GM19035 (cell line): ENCODE data around the gene LYST.
"Not testable (repeated sequence)": the region's sequence is repeated elsewhere in the genome, so short reads cannot be mapped to it uniquely, and the experiment has no call there.

Experiments
- ATAC-seq: cut with Tn5 transposase; IDR thresholded peaks from one replicate; pipeline ENCODE4 v1.9.1; 2021; ENCODE audit not compliant: unreplicated experiment

LYST gene

GRCh38 chr1:235766794-235767285 lies 99.9 kb downstream of the LYST start:
- ATAC-seq: no peak

GRCh38 chr1:235763962-235764361 lies 102.7 kb downstream of the LYST start:
- ATAC-seq: no peak

- ATAC-seq: no peak
Measured at GRCh38 chr1:235759336-235759735, 107.4 kb downstream of the LYST start.

- no peak for ATAC-seq
Measured at GRCh38 chr1:235758931-235759330, 107.8 kb downstream of the LYST start.

DNA sequence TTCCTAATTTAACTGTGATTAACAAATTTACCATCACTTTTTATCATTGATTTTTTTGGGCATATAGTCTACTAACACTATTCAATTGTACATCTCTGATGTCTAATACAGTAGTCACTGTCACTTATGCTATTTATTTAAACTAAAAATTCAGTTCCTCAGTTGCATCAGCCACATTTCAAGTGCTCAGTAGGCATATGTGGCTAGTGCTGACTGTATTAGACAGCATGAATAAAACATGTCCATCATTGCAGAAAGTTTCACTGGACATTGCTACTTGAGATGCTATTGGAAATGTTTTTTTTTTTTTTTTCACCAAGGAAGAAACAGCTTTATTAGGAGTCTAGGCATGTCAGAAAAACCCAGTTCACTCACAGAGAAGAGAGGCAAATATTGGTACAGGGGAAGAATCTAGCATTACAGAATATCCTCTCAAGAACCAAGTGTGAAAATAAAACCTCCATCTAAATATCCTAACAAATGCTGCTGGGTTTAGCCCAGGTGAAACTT lies 109.1 kb downstream of the LYST start:
- no peak for ATAC-seq

DNA sequence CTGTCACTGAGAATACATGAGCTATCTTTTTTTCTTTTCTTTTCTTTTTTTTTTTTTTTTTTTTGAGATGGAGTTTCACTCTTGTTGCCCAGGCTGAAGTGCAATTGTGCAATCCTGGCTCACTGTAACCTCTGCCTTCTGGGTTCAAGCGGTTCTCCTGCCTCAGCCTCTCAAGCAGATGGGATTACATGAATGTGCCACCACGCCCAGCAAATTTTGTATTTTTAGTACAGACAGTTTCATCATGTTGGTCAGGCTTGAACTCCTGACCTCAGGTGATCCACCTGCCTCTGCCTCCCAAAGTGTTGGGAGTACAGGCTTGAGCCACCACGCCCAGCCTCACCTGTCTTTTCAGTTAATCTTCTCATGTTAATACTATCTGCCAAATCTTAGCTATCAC lies 112.5 kb downstream of the LYST start:
- not testable (repeated sequence) for ATAC-seq

DNA sequence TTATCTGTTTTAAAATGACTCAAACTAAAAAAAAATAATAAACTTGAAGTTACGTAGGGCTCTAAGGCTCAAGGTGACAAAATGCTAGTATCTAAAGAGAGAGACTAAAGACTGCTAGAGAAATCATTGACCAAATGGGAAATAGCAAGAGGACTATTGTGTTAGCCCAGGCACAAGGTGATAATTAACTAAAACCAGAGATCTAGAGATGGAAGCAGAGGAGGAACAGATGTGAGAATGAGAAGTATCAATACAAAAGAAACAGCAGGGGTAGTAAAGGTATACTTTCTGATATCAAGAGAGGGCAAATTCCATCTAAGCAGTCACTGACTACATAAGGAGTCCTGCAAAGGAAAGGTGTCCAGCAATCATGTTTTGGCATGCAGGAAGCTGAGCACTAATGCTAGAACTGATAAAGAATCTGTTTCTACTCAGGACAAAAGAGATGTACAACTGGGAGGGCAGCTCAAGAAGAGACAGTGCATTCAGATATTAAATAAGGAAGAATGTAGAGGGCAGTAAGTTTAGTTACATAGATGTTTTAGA lies 116.9 kb downstream of the LYST start:
- ATAC-seq: no peak

GRCh38 chr1:235748747-235749146 lies 118.0 kb downstream of the LYST start:
- no peak for ATAC-seq

GRCh38 chr1:235746245-235746644 lies 120.5 kb downstream of the LYST start:
- no peak for ATAC-seq

- no peak for ATAC-seq
Measured at GRCh38 chr1:235745503-235746136, 121.1 kb downstream of the LYST start.

DNA sequence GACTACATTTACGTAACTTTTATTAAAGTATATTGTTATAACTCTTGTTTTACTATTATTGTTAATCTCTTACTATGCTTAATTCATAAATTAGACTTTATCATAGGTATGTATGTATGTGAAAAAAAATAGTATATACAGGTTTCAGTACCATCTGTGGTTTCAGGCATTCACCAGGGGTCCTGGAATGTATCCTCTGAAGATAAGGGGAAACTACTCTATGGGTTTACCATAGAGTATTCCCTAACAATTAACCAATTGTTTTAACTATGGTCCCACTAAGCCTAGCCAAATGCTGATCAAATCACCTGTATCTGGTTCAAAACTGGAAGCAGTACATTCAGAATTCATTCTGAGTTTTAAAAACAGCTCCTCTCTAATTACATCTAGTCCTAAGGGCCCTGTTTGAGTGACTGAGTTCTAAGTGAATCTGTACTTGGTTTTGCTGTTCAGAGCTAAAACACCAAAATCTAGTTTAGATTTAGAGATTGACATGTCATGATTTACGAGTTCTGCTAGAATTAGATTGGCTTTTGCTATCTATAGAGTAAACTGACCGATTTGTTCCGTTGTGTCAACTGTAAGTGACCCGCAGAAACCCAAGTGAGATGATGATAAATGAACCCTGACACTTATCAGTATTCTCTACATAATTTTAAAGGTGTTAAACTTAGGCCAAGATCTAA lies 123.6 kb downstream of the LYST start:
- ATAC-seq: no peak

DNA sequence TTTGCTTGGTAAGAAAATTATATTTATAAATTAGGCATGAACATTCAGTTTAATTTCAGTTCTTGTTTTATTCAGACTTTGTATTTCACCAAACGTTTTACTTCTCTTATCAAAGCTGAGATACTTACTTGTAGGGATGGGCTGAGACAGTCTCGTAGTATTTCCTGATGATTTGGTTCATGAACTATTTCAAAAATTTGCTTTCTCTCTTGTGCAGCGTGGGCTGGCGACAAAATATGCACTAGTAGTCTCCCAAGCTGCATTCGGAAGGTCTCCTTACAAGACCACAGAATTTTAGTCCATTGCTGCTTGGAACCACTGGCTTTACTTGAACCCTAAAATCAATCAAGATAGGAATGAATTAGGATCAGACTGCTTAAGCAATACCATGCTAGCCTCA lies 125.4 kb downstream of the LYST start:
- no peak for ATAC-seq

DNA sequence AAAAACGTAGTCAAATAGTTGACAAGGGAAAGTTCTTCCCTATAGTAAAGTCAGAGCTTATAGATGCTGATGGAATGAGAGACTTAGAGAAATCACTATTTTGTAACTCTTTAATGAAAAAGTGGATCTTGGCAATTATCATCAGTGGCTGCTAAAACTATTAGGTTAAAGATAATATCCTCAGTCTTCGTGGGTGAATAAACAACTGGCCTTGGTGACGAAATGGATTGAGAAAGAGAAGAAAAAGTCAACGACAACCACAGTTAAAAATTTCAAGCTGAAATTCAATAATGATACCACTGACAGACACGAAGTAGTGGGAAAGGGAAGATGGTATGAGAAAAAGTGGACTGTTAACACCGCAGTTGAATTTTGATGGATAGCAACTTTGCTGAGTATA lies 127.1 kb downstream of the LYST start:
- ATAC-seq: no peak

- no peak for ATAC-seq
Measured at GRCh38 chr1:235739124-235739523, 127.6 kb downstream of the LYST start.

DNA sequence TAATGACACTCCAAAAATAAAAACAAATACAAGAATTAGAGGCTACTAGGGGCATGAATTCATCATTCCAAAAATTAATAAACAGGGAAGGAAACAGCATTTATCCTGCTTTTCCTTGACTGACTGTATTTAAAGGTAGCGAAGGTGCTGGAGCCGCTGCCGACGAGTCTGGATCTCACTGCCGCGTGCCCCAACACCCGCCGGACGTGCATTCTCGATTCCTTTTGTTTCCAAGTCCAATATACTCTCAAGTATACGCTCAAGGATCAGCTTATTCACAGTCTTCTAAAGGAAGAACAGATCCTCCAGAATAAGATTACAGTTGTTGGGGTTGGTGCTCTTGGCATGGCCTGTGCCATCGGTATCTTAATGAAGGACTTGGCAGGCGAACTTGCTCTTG lies 129.0 kb downstream of the LYST start:
- ATAC-seq: no peak

DNA sequence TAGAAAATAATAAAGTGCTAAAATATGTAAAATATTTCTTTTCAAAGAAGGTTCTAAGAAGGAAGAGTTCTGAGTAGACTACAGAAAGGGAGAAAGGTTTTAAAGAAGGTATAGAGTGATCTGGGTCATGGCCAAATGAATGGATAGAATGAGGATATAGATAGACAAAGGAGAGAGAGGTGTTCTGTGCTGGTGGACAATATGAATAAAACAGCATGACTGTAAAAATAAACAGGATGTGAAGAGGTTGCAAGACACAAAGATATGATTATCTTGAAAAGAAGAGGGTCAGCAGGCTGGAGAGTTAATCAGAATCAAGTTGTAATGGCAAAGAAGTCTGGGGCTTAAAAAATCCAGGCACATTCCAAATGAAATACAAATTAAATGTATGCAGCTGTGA lies 130.4 kb downstream of the LYST start:
- ATAC-seq: no peak

GRCh38 chr1:235735621-235736020 lies 131.1 kb downstream of the LYST start:
- ATAC-seq: no peak

DNA sequence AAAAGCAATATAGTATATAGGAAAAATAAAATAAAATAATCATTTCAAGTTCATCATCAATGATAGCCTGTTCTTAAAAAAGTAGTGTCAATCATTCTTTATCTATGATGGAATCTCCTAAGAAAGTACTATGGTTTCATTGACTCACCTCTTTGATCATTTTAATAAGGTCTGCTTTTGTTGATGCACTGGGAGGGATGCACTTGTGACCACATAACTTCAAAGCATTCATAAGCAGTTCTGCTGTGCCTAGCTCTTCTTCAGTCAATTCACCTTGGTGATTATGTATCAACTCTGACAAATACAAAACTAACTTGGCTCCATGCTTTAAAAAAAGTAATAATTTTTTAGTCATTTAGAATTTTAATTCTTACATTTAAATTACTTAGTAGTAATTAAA lies 132.4 kb downstream of the LYST start:
- no peak for ATAC-seq

- no peak for ATAC-seq
Measured at GRCh38 chr1:235730007-235730406, 136.7 kb downstream of the LYST start.

DNA sequence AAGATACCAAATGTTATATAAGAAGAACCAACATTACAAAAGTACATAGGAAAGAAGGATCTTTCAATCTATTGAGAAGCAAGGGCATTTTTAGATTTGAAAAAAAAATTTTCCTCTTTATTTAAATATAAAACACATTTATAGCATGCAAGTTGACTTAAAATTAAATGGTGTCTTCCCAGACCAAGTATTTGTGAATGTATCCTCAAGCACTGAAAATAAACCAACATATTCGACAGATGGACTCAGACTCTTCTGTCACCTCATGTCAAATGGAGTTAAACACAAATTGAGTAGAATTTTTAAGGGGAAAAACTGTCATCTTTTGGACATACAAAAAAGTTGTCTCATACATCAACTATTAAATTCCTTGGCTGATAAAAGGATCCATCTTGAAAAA lies 140.1 kb downstream of the LYST start:
- no peak for ATAC-seq

DNA sequence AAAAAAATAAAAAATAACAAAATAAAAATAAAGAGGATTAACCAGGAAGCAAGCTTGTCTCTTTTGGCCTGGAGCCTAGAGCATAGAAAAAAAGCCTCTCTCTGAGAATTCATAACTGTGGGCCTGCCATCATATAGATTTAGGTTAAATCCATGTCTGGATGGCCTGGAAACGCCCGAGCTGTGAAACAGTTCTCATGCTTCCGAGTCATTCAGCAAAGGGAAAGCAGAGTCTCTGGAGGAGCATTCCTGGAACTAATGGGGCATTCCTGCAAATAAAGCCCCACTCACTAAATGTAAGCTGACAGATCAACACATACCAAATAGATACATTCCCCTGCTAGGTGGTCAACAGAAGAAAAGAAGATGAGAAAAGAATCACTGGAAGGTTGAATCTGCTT lies 141.3 kb downstream of the LYST start:
- no peak for ATAC-seq

DNA sequence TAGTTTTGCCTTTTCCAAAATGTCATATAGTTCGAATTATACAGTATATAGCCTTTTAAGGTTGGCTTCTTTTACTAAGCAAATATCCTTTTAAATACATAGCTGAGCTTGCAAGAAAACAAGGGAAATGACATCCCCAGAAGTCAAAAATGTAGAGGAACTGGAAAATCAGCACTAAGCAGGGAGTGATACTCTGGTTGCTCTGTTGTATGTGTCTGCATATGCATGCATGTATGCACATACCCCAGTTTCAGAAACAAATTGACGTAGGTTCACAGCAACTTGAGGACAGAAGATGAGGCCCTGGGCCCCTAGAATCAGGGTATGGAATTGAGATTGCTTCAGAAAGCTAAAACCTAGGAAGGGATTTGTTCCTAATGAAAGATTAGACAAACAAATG lies 142.0 kb downstream of the LYST start:
- no peak for ATAC-seq
